ENCODE measurements around the gene IFT172. TPM values are rescaled to one million over a fixed set of nuclear protein-coding genes. Genes with fewer than 3 reads are reported as not detected.
A peak's percentile ranks its signal among the peaks of the same experiment; 100 is the strongest.

The IFT172 gene
- total and polyA plus RNA-seq, 2 donors (not counting 1 experiment from before 2014, with no cell fraction given) = 21.4 to 33.3 TPM

DNA sequence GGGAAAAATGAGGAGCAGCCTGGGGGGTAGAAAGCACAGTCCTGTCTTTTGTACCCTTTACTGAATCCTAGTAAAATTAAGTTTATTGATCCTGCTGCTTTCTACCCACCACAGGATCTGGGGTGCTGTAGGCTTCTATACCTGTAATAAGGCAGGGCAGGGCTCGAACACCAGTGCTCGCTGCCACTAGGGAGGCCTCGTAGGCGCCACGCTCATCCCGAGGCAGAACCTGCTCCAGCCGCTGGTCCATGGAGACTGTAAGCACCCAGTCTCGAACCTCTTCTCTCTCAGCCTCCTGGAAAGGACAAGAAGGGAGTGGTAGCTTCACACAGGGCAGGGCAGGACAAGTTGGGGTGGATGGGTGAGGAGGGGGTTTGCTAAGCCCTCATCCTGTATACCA is 44.4 kb downstream of the IFT172 start:
- no peak overlapping the region for H3K27ac Mint-ChIP-seq
- no peak for DNase-seq
- intact Hi-C loops (cut with micrococcal nuclease) = loop anchor here (10.0 kb wide), 1 partner anchor 240 kb away; no protein-coding TSS in a partner anchor

DNA sequence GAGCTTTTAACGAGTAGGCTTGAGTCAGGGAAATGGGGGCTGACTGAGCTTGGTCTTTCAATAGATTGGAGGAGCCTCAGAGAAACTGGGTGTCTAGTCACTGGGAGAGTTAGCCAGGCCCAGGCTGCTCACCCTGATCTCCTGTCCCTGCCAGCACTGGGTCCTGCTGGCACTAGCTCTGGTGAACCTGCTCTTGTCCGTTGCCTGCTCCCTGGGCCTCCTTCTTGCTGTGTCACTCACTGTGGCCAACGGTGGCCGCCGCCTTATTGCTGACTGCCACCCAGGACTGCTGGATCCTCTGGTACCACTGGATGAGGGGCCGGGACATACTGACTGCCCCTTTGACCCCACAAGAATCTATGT is 46.6 kb downstream of the IFT172 start:
- Histone ChIP-seq H3K4me2 (replicated peaks; ENCODE audit: low read depth, low read length, poor library complexity, severe bottlenecking) (peak overlapping the region; percentile 70), H3K36me3 (replicated peaks in 1 of 2; ENCODE audit: control extremely low read depth in 1 of 2, control insufficient read depth in 1 of 2, extremely low read depth in 1 of 2, insufficient read depth in 2 of 2, low read length in 1 of 2) (peaks cover 3 to 47% of the 10 kb centered on the region in 2 experiments), H3K9me3 (ENCODE audit: control extremely low read depth in 1 of 3, control insufficient read depth in 2 of 3, insufficient read depth in 1 of 3, low read length in 2 of 3) (no peaks in the 10 kb centered on the region), H2AFZ (ENCODE audit: insufficient read depth, low read depth, low read length, poor library complexity, severe bottlenecking) (no peak overlapping the region), H3K27me3 (replicated peaks in 1 of 4; ENCODE audit: control extremely low read depth in 1 of 4, control insufficient read depth in 3 of 4, insufficient read depth in 4 of 4, low read length in 3 of 4) (no peaks in the 10 kb centered on the region), H3K9ac (ENCODE audit: low read length) (no peak overlapping the region), H4K20me1 (ENCODE audit: control insufficient read depth, insufficient read depth, low read length, poor library complexity, severe bottlenecking) (no peaks in the 10 kb centered on the region), H3K79me2 (ENCODE audit: control insufficient read depth, insufficient read depth, low read length) (no peaks in the 10 kb centered on the region), H3K4me1 (ENCODE audit: control insufficient read depth in 2 of 2, insufficient read depth in 2 of 2, low read length in 2 of 2) (peaks cover 3 to 6% of the 10 kb centered on the region in 2 donors), H3K27ac (ENCODE audit: low read length in 2 of 2) (no peak overlapping the region), H3K4me3 (ENCODE audit: control extremely low read depth in 1 of 5, extremely low read depth in 1 of 5, insufficient read depth in 1 of 5, low read depth in 2 of 5, low read length in 4 of 5) (no peak overlapping the region)
- TF ChIP-seq, protein P1, sequence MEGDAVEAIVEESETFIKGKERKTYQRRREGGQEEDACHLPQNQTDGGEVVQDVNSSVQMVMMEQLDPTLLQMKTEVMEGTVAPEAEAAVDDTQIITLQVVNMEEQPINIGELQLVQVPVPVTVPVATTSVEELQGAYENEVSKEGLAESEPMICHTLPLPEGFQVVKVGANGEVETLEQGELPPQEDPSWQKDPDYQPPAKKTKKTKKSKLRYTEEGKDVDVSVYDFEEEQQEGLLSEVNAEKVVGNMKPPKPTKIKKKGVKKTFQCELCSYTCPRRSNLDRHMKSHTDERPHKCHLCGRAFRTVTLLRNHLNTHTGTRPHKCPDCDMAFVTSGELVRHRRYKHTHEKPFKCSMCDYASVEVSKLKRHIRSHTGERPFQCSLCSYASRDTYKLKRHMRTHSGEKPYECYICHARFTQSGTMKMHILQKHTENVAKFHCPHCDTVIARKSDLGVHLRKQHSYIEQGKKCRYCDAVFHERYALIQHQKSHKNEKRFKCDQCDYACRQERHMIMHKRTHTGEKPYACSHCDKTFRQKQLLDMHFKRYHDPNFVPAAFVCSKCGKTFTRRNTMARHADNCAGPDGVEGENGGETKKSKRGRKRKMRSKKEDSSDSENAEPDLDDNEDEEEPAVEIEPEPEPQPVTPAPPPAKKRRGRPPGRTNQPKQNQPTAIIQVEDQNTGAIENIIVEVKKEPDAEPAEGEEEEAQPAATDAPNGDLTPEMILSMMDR (IDR thresholded peaks at IDR 0.05) = no peak
- no peak for TF ChIP-seq EZH2 (IDR thresholded peaks at IDR 0.05; ENCODE audit: borderline replicate concordance, insufficient read depth, low read depth, low read length, poor library complexity, severe bottlenecking)
- Mint-ChIP-seq H3K27me3 (no peaks in the 10 kb centered on the region), H3K4me3 (peak overlapping the region; percentile 72), H3K27ac (peak overlapping the region; percentile 72), H3K9me3 (ENCODE audit: insufficient read depth) (no peaks in the 10 kb centered on the region), H3K4me1 (peaks cover 12% of the 10 kb centered on the region)
- ATAC-seq (ENCODE audit: low read depth) (no peak), DNase-seq (no peak)
- intact Hi-C loops (cut with micrococcal nuclease) = loop anchor here (1.0 to 10.0 kb wide), 5 partner anchors 15 to 242 kb away; partner anchors contain the start of genes IFT172, NRBP1 and PPM1G
- CTCF ChIA-PET = interaction anchor here (1.6 kb wide), 1 partner anchor 11 kb away, joined by 3 read pairs; no protein-coding TSS in a partner anchor
- WGBS (ENCODE audit: insufficient coverage) = 92% methylated on average over 6 of the region's 6 CpGs
- POLR2A ChIA-PET = no interaction called here

More for the DNA sequence above, 44.4 kb downstream of the IFT172 start:
- TF ChIP-seq, protein P1 (IDR thresholded peaks at IDR 0.05) = no peak
- no peak for TF ChIP-seq EZH2 (IDR thresholded peaks at IDR 0.05; ENCODE audit: borderline replicate concordance, insufficient read depth, low read depth, low read length, poor library complexity, severe bottlenecking)
- Histone ChIP-seq H4K20me1 (ENCODE audit: control insufficient read depth, insufficient read depth, low read length, poor library complexity, severe bottlenecking) (no peaks in the 10 kb centered on the region), H3K79me2 (ENCODE audit: control insufficient read depth, insufficient read depth, low read length) (no peaks in the 10 kb centered on the region), H3K9me3 (ENCODE audit: control extremely low read depth in 1 of 3, control insufficient read depth in 2 of 3, insufficient read depth in 1 of 3, low read length in 2 of 3) (no peaks in the 10 kb centered on the region), H3K27ac (ENCODE audit: low read length in 2 of 2) (no peak overlapping the region), H3K27me3 (replicated peaks in 1 of 4; ENCODE audit: control extremely low read depth in 1 of 4, control insufficient read depth in 3 of 4, insufficient read depth in 4 of 4, low read length in 3 of 4) (no peaks in the 10 kb centered on the region), H3K4me1 (ENCODE audit: control insufficient read depth in 2 of 2, insufficient read depth in 2 of 2, low read length in 2 of 2) (peaks cover 3 to 6% of the 10 kb centered on the region in 2 donors), H3K4me2 (replicated peaks; ENCODE audit: low read depth, low read length, poor library complexity, severe bottlenecking) (no peak overlapping the region), H3K9ac (ENCODE audit: low read length) (no peak overlapping the region), H3K4me3 (ENCODE audit: control extremely low read depth in 1 of 5, extremely low read depth in 1 of 5, insufficient read depth in 1 of 5, low read depth in 2 of 5, low read length in 4 of 5) (no peak overlapping the region), H3K36me3 (replicated peaks in 1 of 2; ENCODE audit: control extremely low read depth in 1 of 2, control insufficient read depth in 1 of 2, extremely low read depth in 1 of 2, insufficient read depth in 2 of 2, low read length in 1 of 2) (peaks cover 3 to 31% of the 10 kb centered on the region in 2 experiments), H2AFZ (ENCODE audit: insufficient read depth, low read depth, low read length, poor library complexity, severe bottlenecking) (no peak overlapping the region)
- 93% methylated on average over 8 of the region's 8 CpGs for WGBS (ENCODE audit: insufficient coverage)
- Mint-ChIP-seq H3K4me1 (peaks cover 12% of the 10 kb centered on the region), H3K27me3 (no peaks in the 10 kb centered on the region), H3K4me3 (no peak overlapping the region), H3K9me3 (ENCODE audit: insufficient read depth) (no peaks in the 10 kb centered on the region)
- ATAC-seq (ENCODE audit: low read depth) = no peak
- ChIA-PET CTCF (no interaction called here), POLR2A (no interaction called here)

All from B cell (primary cell).